Tibial nerve (tissue), 4 donors: ENCODE measurements around the gene FGF19. TPM values are rescaled to one million over a fixed set of nuclear protein-coding genes. Genes with fewer than 3 reads are reported as not detected.

Experiments
- DNase-seq, 2 donors: peaks; one replicate each; pipeline ENCODE4 v3.0.0-alpha.2; 2019; ENCODE audit warnings: low spot score in 2 of 2
- H3K27ac ChIP-seq, 4 donors: fragments of 200-600 bp; sonication (generic) in 3 of 4; one replicate each; pipeline ENCODE4 v1.5.1; 2017 to 2019; ENCODE audit warnings: mild to moderate bottlenecking in 1 of 4
- H3K27me3 ChIP-seq, 2 donors: fragments of 200-600 bp; sonication (generic) in 1 of 2; one replicate each; pipeline versions ENCODE4 v1.5.1 to v1.6.0; 2017 to 2019
- H3K36me3 ChIP-seq, 3 donors: fragments of 200-600 bp; sonication (generic); one replicate each; pipeline ENCODE4 v1.5.1; 2018 to 2019
- H3K4me1 ChIP-seq, 4 donors: fragments of 200-600 bp; sonication (generic) in 3 of 4; one replicate each; pipeline ENCODE4 v1.5.1; 2017 to 2019
- H3K4me3 ChIP-seq, 4 donors: fragments of 200-600 bp; sonication (generic) in 3 of 4; one replicate each; pipeline ENCODE4 v1.5.1; 2017 to 2019; ENCODE audit warnings: mild to moderate bottlenecking in 1 of 4, moderate library complexity in 1 of 4
- H3K9me3 ChIP-seq, 4 donors: fragments of 200-600 bp; sonication (generic) in 3 of 4; one replicate each; pipeline ENCODE4 v1.5.1; 2017 to 2019
- CTCF ChIP-seq, 5 experiments: fragments of 200-600 bp in 3 of 5; fragments of 450-650 bp in 2 of 5; sonication (generic) in 3 of 5; IDR thresholded peaks; one replicate each; pipeline ENCODE4 v1.5.1; 2016 to 2019; ENCODE audit warnings: antibody characterized with exemption in 5 of 5, mild to moderate bottlenecking in 3 of 5, moderate library complexity in 2 of 5
- EP300 ChIP-seq, 2 donors: sonication (generic); formaldehyde crosslinking; IDR thresholded peaks; one replicate each; pipeline ENCODE4 v1.6.1; 2017; ENCODE audit warnings: antibody characterized with exemption in 2 of 2, mild to moderate bottlenecking in 1 of 2
- POLR2A ChIP-seq, 2 donors: fragments of 450-650 bp; IDR thresholded peaks; one replicate each; pipeline ENCODE4 v1.6.1; 2017; ENCODE audit warnings: antibody characterized with exemption in 2 of 2, mild to moderate bottlenecking in 2 of 2, moderate library complexity in 2 of 2
- WGBS, 2 donors: methylation state at CpG; one replicate each; pipeline ENCODE4 v1.1.5; 2018; 5-methylcytosine and 5-hydroxymethylcytosine counted together
- total RNA-seq, 4 donors: library from RNA; depleted of rRNA; stranded (reverse); fragments of >200 nt; gene quantifications; one replicate each; pipeline ENCODE4 v1.1.0, GENCODE V29; 2016

The FGF19 gene
- total RNA-seq, 4 donors from 2014 or later: not detected

- no peak for DNase-seq
- Histone ChIP-seq H3K4me3 (no peak overlapping the region), H3K27me3 (no peaks in the 10 kb centered on the region), H3K9me3 (peaks cover 0 to 9% (median 0%) of the 10 kb centered on the region in 4 donors), H3K27ac (no peak overlapping the region), H3K4me1 (no peaks in the 10 kb centered on the region), H3K36me3 (no peaks in the 10 kb centered on the region)
- WGBS, 2 donors: 86% methylated on average over 9 of the region's 9 CpGs
- TF ChIP-seq POLR2A (IDR thresholded peaks at IDR 0.05): no peak
- no peak for TF ChIP-seq CTCF (IDR thresholded peaks at IDR 0.05)
- TF ChIP-seq EP300 (IDR thresholded peaks at IDR 0.05): no peak
Measured at GRCh38 chr11:69729252-69729651, 25.4 kb upstream of the FGF19 start.

- no peak overlapping the region for H3K27ac ChIP-seq
- no peaks in the 10 kb centered on the region for H3K9me3 ChIP-seq
- TF ChIP-seq EP300 (IDR thresholded peaks at IDR 0.05) (no peak), CTCF (IDR thresholded peaks at IDR 0.05) (no peak), POLR2A (IDR thresholded peaks at IDR 0.05) (no peak)
- no peaks in the 10 kb centered on the region for H3K4me1 ChIP-seq
- H3K4me3 ChIP-seq: no peak overlapping the region
- H3K36me3 ChIP-seq: no peaks in the 10 kb centered on the region
- DNase-seq: no peak
- H3K27me3 ChIP-seq: peaks cover 0 to 5% of the 10 kb centered on the region in 2 donors
- whole genome bisulfite sequencing, 2 donors: 86 to 91% methylated on average over 10 of the region's 10 CpGs
Measured at GRCh38 chr11:69727266-69727665, 23.4 kb upstream of the FGF19 start.

- 57 to 65% methylated on average over 18 of the region's 18 CpGs for WGBS, 2 donors
- H3K4me3 ChIP-seq: no peak overlapping the region
- no peak overlapping the region for H3K27ac ChIP-seq
- H3K4me1 ChIP-seq: no peaks in the 10 kb centered on the region
- no peaks in the 10 kb centered on the region for H3K36me3 ChIP-seq
- DNase-seq: no peak
- no peaks in the 10 kb centered on the region for H3K9me3 ChIP-seq
- TF ChIP-seq CTCF (IDR thresholded peaks at IDR 0.05) (no peak), POLR2A (IDR thresholded peaks at IDR 0.05) (no peak)
- peaks cover 0 to 10% of the 10 kb centered on the region in 2 donors for H3K27me3 ChIP-seq
Measured at GRCh38 chr11:69726481-69726880, 22.7 kb upstream of the FGF19 start.

GRCh38 chr11:69726019-69726418 is 22.2 kb upstream of the FGF19 start:
- Histone ChIP-seq H3K36me3 (no peaks in the 10 kb centered on the region), H3K4me3 (no peak overlapping the region), H3K27ac (no peak overlapping the region), H3K27me3 (peaks cover 0 to 15% of the 10 kb centered on the region in 2 donors), H3K4me1 (no peaks in the 10 kb centered on the region), H3K9me3 (no peaks in the 10 kb centered on the region)
- no peak for TF ChIP-seq POLR2A (IDR thresholded peaks at IDR 0.05)
- TF ChIP-seq CTCF (IDR thresholded peaks at IDR 0.05): no peak
- no peak for TF ChIP-seq EP300 (IDR thresholded peaks at IDR 0.05)
- no peak for DNase-seq
- 48 to 55% methylated on average over 9 of the region's 9 CpGs for WGBS, 2 donors

GRCh38 chr11:69721745-69722144 is 17.9 kb upstream of the FGF19 start:
- Histone ChIP-seq H3K4me3 (no peak overlapping the region), H3K4me1 (peaks cover 0 to 9% (median 0%) of the 10 kb centered on the region in 4 donors), H3K27me3 (peaks cover 0 to 47% of the 10 kb centered on the region in 2 donors), H3K36me3 (no peaks in the 10 kb centered on the region), H3K9me3 (no peaks in the 10 kb centered on the region), H3K27ac (no peak overlapping the region)
- DNase-seq: no peak
- WGBS, 2 donors: 53 to 64% methylated on average over 9 of the region's 9 CpGs
- TF ChIP-seq POLR2A (IDR thresholded peaks at IDR 0.05) (no peak), CTCF (IDR thresholded peaks at IDR 0.05) (peak in 1 of 5 experiments; percentile 13)
